ENCODE results near the gene ATAT1.

DNA sequence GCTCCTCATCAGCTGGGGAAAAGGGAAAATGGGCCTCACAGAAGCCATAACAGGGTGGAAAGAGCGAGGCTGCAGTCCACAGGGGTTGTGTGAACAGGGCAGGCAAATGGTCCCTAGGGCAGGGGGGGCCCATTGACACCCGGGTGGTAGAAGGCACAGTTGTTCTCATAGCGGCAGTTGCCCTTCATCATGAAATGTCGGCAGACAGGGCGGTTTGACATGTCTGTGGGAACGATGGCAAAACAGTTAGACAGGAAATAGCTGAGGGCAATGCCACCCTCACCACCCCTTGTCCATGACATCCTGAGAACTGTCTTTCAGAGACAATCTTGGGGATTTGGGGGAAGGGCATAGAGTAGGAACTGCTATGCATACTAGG is 25.2 kb upstream of the ATAT1 start:
- TF ChIP-seq, protein P1, sequence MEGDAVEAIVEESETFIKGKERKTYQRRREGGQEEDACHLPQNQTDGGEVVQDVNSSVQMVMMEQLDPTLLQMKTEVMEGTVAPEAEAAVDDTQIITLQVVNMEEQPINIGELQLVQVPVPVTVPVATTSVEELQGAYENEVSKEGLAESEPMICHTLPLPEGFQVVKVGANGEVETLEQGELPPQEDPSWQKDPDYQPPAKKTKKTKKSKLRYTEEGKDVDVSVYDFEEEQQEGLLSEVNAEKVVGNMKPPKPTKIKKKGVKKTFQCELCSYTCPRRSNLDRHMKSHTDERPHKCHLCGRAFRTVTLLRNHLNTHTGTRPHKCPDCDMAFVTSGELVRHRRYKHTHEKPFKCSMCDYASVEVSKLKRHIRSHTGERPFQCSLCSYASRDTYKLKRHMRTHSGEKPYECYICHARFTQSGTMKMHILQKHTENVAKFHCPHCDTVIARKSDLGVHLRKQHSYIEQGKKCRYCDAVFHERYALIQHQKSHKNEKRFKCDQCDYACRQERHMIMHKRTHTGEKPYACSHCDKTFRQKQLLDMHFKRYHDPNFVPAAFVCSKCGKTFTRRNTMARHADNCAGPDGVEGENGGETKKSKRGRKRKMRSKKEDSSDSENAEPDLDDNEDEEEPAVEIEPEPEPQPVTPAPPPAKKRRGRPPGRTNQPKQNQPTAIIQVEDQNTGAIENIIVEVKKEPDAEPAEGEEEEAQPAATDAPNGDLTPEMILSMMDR (IDR thresholded peaks at IDR 0.05), result no peak
- no peak for TF ChIP-seq POLR2AphosphoS5 (IDR thresholded peaks at IDR 0.05; ENCODE audit: insufficient read depth in 1 of 2, low read depth in 1 of 2)
- no peak for TF ChIP-seq POLR2A (IDR thresholded peaks at IDR 0.05)

All from vagina (tissue), 2 donors.